GM13977 (cell line): Measurements from ENCODE around the gene RAB3D.
"Not testable (repeated sequence)": the region's sequence is repeated elsewhere in the genome, so short reads cannot be mapped to it uniquely, and the experiment has no call there.

Experiments
- DNase-seq: peaks from one replicate; pipeline ENCODE4 v3.0.0; 2012; ENCODE audit warnings: low spot score
- CTCF ChIP-seq: IDR thresholded peaks from 2 replicates; pipeline ENCODE4 v1.5.1; 2012; ENCODE audit warnings: mild to moderate bottlenecking, control low read depth; ENCODE audit not compliant: insufficient read depth; ENCODE audit errors: extremely low read depth, missing control alignments
- in situ Hi-C: fragments of 300-500 bp; cut with MboI; formaldehyde crosslinking; loops from one replicate; pipeline ENCODE4 v1.12.0; 2022; ENCODE audit warnings: low sequenced_read_pairs, low pct_unique_long_range_greater_than_20kb, mixed read lengths, inconsistent platforms; ENCODE audit not compliant: unreplicated experiment

The RAB3D gene

GRCh38 chr19:11325544-11325943 lies 13.9 kb downstream of the RAB3D start:
- in situ Hi-C loops: no loop called here
- DNase-seq: no peak
- no peak for TF ChIP-seq CTCF

DNA sequence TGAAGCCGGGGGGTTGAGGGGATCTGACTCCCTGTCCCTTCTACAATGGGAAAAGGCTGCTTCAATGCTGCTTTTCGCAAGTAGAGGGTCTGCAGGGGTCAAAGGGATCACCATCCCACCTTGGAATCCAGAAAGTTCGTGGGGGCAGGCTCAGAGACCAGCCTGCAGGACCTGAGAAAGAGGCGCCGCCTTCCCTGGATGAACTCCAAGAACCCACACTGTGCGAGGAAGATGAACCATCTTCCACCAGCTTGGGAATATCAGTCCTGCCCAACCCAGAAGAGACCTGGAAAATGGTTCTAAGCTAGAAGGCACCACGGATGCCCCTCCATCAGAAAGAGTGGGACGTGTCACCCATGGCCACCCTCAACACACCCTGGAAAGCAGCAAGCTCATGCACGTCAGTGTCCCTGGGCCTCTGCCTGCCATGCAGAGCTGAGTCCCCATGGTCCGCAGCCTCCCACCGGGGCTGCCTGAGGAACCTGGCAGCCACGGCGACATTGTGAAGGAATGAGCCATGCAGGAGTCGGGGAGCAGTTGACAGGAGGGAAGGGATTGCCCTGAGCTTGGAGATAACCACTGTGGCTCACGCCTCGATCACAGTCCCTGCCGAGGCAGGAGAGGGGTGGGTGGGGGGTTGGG lies 14.6 kb downstream of the RAB3D start:
- DNase-seq: no peak
- in situ Hi-C loops: no loop called here
- TF ChIP-seq CTCF: no peak

GRCh38 chr19:11324079-11324661 lies 15.3 kb downstream of the RAB3D start:
- in situ Hi-C loops: no loop called here
- TF ChIP-seq CTCF: no peak
- peak; percentile 64 for DNase-seq

- DNase-seq: no peak
- in situ Hi-C loops: no loop called here
These were observed 15.8 kb downstream of the RAB3D start for GRCh38 chr19:11323601-11324078.

GRCh38 chr19:11322269-11323024 lies 17.0 kb downstream of the RAB3D start:
- DNase-seq: no peak
- no peak for TF ChIP-seq CTCF
- in situ Hi-C loops: no loop called here

More at GRCh38 chr19:11323601-11324078, 15.8 kb downstream of the RAB3D start:
- TF ChIP-seq CTCF: no peak

DNA sequence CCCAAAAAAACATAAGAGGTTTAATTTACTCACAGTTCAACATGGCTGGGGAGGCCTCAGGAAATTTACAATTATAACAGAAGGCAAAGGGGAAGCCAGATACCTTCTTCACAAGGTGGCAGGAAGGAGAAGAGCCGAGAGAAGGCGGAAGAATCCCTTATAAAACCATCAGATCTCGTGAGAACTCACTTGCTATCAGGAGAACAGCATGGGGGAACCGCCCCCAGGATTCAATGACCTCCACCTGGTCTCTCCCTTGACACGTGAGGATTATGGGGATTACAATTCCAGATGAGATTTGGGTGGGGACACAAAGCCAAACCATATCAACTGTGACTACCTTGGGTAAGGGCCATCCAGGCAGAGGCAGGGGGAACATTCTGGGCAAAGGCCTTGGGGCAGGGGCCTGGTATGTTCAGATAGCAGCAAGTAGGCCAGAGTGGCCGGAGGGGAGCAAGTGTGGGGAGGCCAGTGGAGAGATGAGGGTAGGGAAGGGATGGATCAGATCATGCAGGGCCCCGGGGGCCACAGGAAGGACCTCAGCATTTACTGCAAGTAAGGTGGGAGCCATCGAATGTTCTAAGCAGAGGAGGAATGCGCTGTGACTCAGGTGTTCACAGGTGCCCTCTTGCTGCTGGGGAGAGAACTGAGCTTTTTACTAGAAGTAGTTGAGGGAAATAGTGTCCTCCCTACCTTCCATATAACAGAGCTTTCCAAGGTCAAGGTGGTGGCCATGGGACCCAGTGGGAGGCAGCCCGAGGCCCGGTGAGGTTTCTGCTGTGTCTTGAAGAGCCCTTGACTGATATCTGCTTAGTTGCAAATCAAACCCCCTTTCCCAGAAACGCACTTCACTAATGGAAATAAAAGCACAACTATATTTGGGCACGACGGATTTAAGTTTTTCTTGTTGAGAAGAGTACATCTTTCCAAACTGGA lies 18.0 kb downstream of the RAB3D start:
- DNase-seq: no peak

GRCh38 chr19:11320278-11320995 lies 19.0 kb downstream of the RAB3D start:
- in situ Hi-C loops: not testable (repeated sequence)

More for the DNA sequence above, 18.0 kb downstream of the RAB3D start:
- in situ Hi-C loops: no loop called here
- peak; percentile 25 for TF ChIP-seq CTCF

More at GRCh38 chr19:11320278-11320995, 19.0 kb downstream of the RAB3D start:
- not testable (repeated sequence) for DNase-seq
